ENCODE measurements around the gene GEMIN7.

GEMIN7 gene

DNA sequence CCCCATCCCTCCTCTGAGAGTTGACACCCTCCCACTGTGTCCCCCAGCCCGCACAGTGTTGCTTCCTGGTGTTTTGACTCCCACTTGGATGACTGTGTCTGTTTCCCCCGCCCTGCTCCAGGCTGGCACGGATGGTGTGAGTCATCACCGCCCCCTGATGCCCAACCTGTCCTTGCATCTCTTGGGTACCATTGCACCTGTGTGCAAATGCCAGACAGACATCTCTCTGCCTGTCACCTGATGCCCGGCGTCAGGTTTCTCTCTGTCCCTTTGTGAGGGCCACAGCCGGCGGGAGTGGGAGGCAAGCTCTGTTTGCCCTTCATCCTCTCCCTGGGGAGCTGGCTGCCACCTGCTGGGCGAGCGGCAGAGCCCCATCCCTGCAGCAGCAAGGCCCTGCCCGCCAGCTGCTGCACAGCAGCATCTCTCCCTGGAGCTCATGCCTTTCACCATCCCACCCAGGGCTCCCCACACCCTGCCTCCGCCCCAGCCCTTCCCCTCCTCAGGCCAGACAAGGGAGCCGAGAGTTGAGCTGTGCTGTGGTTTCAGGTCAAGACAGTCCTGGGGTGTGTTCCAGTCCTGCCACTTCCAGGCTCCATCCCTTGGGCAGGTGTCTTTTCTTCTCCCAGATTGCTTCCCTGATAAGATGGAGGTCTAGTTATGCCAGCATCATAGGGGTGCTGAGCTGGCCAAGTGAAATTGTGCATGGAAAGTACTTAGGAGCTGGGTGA, 52.0 kb downstream of the GEMIN7 start:
- TF ChIP-seq, protein P1, sequence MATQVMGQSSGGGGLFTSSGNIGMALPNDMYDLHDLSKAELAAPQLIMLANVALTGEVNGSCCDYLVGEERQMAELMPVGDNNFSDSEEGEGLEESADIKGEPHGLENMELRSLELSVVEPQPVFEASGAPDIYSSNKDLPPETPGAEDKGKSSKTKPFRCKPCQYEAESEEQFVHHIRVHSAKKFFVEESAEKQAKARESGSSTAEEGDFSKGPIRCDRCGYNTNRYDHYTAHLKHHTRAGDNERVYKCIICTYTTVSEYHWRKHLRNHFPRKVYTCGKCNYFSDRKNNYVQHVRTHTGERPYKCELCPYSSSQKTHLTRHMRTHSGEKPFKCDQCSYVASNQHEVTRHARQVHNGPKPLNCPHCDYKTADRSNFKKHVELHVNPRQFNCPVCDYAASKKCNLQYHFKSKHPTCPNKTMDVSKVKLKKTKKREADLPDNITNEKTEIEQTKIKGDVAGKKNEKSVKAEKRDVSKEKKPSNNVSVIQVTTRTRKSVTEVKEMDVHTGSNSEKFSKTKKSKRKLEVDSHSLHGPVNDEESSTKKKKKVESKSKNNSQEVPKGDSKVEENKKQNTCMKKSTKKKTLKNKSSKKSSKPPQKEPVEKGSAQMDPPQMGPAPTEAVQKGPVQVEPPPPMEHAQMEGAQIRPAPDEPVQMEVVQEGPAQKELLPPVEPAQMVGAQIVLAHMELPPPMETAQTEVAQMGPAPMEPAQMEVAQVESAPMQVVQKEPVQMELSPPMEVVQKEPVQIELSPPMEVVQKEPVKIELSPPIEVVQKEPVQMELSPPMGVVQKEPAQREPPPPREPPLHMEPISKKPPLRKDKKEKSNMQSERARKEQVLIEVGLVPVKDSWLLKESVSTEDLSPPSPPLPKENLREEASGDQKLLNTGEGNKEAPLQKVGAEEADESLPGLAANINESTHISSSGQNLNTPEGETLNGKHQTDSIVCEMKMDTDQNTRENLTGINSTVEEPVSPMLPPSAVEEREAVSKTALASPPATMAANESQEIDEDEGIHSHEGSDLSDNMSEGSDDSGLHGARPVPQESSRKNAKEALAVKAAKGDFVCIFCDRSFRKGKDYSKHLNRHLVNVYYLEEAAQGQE (IDR thresholded peaks at IDR 0.05; ENCODE audit: low read depth), result no peak
- TF ChIP-seq FOXM1 (IDR thresholded peaks at IDR 0.05; ENCODE audit: borderline replicate concordance, low read depth) (no peak), CREB1 (IDR thresholded peaks at IDR 0.05; ENCODE audit: low read depth) (no peak), MAX (IDR thresholded peaks at IDR 0.05) (no peak), TAF1 (IDR thresholded peaks at IDR 0.05; ENCODE audit: low read depth) (no peak), RAD21 (IDR thresholded peaks at IDR 0.05; ENCODE audit: low read depth) (no peak)

DNA sequence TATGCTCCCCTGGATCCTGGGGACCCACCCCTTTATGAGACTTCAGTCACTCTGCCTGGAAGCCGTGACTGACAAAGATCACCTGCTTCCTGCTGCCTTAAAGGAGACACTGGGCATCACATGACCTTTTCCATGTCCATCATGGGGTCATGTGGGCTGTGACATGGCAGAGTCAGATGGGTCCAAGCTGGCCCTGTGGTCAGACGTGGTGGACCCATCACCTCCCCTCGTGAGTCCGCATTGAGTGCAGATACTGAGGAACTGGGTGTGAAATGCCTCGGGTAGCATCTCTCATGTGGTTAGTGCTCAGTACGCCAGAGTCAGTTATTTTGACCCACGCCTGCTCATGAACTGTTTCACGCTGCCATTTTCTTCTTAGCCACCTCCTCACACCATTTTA, 54.6 kb downstream of the GEMIN7 start:
- TF ChIP-seq MAX (IDR thresholded peaks at IDR 0.05), result no peak
- TF ChIP-seq TAF1 (IDR thresholded peaks at IDR 0.05; ENCODE audit: low read depth), result no peak
- TF ChIP-seq ZBTB7A (IDR thresholded peaks at IDR 0.05; ENCODE audit: low read depth), result no peak
- TF ChIP-seq CEBPB (IDR thresholded peaks at IDR 0.05), result no peak
- TF ChIP-seq TEAD4 (IDR thresholded peaks at IDR 0.05), result no peak
- TF ChIP-seq YY1 (IDR thresholded peaks at IDR 0.05; ENCODE audit: low read depth), result no peak
- TF ChIP-seq EGR1 (IDR thresholded peaks at IDR 0.05), result no peak
- TF ChIP-seq, protein P1 (IDR thresholded peaks at IDR 0.05; ENCODE audit: low read depth), result no peak
- no peak for TF ChIP-seq FOXM1 (IDR thresholded peaks at IDR 0.05; ENCODE audit: borderline replicate concordance, low read depth)
- no peak for TF ChIP-seq EP300 (IDR thresholded peaks at IDR 0.05; ENCODE audit: borderline replicate concordance)
- TF ChIP-seq RAD21 (IDR thresholded peaks at IDR 0.05; ENCODE audit: low read depth), result no peak
- TF ChIP-seq USF1 (IDR thresholded peaks at IDR 0.05), result no peak

- no peak for TF ChIP-seq EP300 (IDR thresholded peaks at IDR 0.05; ENCODE audit: borderline replicate concordance)
- TF ChIP-seq MAX (IDR thresholded peaks at IDR 0.05), result no peak
- TF ChIP-seq RAD21 (IDR thresholded peaks at IDR 0.05; ENCODE audit: low read depth), result no peak
- no peak for TF ChIP-seq YY1 (IDR thresholded peaks at IDR 0.05; ENCODE audit: low read depth)
- TF ChIP-seq, protein P1 (IDR thresholded peaks at IDR 0.05; ENCODE audit: low read depth), result no peak
- no peak for TF ChIP-seq EGR1 (IDR thresholded peaks at IDR 0.05)
- TF ChIP-seq CREB1 (IDR thresholded peaks at IDR 0.05; ENCODE audit: low read depth), result no peak
- TF ChIP-seq TAF1 (IDR thresholded peaks at IDR 0.05; ENCODE audit: low read depth), result no peak
- TF ChIP-seq FOXM1 (IDR thresholded peaks at IDR 0.05; ENCODE audit: borderline replicate concordance, low read depth), result no peak
- no peak for TF ChIP-seq TCF12 (IDR thresholded peaks at IDR 0.05; ENCODE audit: low read depth)
- no peak for TF ChIP-seq ZBTB7A (IDR thresholded peaks at IDR 0.05; ENCODE audit: low read depth)
- TF ChIP-seq NFIC (IDR thresholded peaks at IDR 0.05), result no peak
- TF ChIP-seq USF1 (IDR thresholded peaks at IDR 0.05), result no peak
- TF ChIP-seq TEAD4 (IDR thresholded peaks at IDR 0.05), result no peak
- no peak for TF ChIP-seq CEBPB (IDR thresholded peaks at IDR 0.05)
Measured at GRCh38 chr19:45135176-45135885, 56.3 kb downstream of the GEMIN7 start.
